Stimulated activated CD4-positive, alpha-beta T cell treated with anti-CD3 and anti-CD28 coated beads, TNF-alpha, amount 100 ng/mL, for 24 hours (primary cell): ENCODE results near the gene ANKEF1.
"Not testable (repeated sequence)": the region's sequence is repeated elsewhere in the genome, so short reads cannot be mapped to it uniquely, and the experiment has no call there.

Source experiments
- DNase-seq, 3 experiments: peaks; one replicate each; pipeline ENCODE4 v3.0.0-alpha.2; 2020; ENCODE audit warnings: low read depth in 3 of 3

Gene ANKEF1

GRCh38 chr20:10034717-10035571 is at the start of gene ANKEF1:
Gene ANKEF1, plus strand, starts transcription at chr20:10034987. Its CDS starts 3,315 bp downstream, at chr20:10038302.
- peak; percentile 16 to 64 (median 54) for DNase-seq

DNA sequence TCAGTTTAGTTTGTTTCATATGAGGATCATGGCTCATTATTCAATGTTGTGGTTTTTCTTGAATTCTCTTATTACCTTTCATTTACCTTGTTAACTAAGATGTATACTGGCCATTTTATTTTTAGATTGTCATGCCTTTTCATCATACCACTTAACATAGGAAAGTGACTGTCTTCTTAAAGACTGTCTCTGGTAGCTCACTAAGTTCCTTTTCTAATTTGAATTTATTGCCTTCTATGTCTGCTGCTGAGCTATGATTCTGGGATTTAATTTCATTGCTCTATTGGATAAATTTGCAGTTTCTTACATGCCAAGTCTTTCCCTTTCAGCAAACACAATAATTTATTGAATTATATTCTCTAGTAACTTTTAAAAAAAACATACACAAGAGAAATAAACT is 49.5 kb upstream of the ANKEF1 start:
- DNase-seq, result no peak

DNA sequence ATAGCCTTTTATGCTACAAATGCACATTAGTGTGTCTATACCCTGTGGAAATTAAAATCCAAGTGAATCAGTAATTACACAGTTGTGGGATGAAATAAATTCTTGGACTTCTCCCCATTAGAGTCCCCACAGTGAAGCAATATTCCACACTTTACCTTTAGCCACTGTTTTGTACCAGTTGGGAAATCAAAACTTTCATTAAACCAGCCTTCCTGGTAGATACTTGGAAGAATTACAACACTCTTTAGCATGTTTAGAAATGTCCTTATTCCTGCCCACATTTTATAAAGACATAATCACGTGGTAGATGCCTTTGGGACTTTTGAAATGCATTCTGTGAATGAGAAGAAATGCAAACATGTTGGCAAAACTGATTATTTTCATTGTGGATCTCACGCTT is 49.0 kb upstream of the ANKEF1 start:
- no peak for DNase-seq

DNA sequence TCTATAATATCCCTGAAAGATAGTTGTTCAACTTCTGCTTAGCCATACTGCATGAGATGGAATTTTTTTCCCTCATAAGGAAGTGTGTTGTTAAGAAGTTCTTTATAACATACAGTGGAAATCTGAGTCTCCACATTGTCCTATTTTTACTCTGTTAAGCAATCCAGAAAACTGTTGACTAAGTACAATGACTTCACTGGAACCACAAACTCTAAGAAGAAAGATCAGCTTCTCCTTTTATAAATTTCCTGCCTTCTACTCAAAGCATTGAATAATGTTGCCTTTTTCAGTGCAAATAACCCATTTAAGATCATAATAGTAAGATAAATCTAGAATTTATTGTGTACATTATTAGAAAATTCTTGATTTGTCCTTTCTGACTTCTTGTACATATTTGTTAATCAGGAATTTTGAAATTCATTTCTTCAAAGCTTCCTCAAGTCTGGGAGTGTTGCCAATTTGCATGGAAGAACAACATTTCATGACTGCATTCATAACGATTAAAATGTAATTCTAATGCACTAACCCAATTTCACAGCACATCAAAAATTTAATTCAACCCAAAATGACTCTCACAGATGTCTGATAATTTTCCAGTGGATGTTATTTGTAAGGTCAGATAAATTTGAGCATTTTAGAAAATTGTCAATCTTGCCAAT is 45.6 kb upstream of the ANKEF1 start:
- DNase-seq, result no peak

DNA sequence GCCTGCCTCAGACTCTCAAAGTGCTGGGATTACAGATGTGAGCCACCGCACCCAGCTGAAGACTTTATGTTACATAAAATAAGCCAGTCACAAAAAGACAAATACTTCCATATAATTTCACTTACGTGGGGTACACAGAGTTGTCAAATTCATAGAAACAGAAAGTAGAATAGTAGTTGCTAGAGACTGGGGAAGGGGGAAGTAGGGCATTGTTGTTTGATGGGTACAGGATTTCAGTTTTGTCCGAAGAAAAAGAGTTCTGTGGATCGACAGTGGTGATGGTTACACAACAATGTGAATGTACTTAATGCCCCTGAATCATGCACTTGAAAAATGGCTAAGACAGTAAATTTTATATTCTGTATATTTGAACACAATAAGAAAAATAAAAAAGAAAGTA is 41.6 kb upstream of the ANKEF1 start:
- DNase-seq, result no peak

DNA sequence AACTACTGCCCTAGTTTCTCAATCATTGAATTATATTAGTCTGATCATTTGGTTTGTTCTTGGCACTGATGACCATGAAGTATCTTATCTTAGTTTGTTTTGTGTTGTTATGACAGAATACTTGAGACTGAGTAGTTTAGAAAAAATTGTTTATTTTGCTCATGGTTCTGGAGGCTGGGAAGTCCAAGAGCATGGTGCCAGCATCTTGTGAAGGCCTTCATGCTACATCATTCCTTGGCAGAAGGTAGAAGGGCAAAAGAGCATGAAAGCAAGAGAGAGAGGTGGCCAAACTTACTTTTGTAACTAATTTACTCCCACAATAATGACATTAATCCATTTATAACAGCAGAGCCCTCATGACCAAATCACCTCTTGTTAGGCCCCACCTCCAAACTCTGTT is 40.1 kb upstream of the ANKEF1 start:
- DNase-seq, result no peak

- DNase-seq, result no peak
Measured at GRCh38 chr20:9995510-9996272, 39.1 kb upstream of the ANKEF1 start.

DNA sequence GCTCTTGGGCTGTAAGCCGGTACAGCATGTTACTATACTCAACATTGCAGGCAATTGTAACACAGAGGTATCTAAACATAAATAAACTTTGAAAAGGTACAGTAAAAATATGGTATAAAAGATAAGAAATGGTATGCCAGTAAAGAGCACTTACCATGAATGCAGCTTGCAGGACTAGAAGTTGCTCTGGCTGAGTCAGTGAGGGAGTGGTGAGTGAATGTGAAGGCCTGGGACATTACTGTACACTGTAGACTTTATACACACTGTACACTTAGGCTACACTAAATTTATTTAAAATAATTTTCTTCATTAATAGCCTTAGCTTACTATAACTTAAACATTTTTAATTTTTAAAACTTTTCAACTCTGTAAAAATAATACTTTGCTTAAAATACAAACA is 37.8 kb upstream of the ANKEF1 start:
- no peak for DNase-seq

GRCh38 chr20:9999645-10000044 is 35.1 kb upstream of the ANKEF1 start:
- no peak for DNase-seq

DNA sequence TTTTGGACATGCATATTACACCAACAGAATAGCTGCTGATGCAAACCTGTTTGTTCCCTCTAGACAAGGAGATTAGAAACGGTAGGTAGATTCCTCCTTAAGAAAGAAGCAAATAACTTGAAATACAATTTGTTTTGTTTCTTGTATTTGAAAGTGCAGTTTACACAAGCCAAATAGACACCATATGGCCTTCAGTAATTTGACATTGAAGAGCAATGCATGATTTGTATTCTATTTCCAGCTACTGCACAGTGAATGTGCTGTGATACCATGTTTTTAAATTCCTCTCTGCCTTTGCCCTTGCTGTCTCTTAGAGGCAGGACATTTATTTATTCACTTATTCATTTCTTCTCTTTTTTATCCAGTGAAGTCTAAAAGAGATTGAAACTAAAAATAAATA is 31.9 kb upstream of the ANKEF1 start:
- no peak for DNase-seq

DNA sequence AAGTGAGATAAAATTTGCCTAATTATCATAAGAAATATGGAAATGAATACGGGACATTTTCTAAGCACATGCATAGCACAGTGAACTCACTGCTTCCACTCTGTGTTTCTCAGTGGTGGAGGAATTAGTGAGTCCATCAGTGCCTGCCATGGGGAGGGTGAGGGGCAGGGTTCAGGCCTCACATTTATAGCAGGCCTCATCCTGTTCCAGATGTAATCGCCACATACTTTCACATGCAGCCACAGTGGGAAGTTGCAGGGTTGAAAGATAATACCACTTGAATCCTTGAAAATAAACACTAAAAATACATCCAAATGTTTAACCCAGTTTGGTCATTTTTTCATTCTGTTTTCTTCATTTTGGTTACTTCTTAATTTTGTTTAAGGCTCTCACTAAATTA is 29.9 kb upstream of the ANKEF1 start:
- no peak for DNase-seq

GRCh38 chr20:10005885-10006284 is 28.9 kb upstream of the ANKEF1 start:
- no peak for DNase-seq

- no peak for DNase-seq
Measured at GRCh38 chr20:10006447-10007090, 28.2 kb upstream of the ANKEF1 start.

DNA sequence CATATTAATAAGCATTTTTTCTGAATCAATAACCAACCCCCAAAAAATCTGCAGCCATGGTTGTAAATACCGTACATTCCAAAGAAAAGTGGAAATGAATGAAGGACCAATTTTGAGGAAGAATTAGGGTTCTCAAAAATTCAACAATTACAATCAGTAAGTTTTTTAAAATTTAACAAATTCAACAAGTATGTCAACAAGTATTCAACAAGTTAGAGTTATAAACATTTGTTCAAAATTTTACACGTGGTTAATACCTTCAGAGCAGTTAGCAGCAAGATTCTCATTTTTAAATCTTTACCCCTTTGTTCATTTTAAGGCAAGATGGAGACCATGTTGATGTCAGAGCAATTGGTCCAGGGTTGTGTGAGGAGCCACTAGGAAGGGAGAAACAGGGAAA is 27.6 kb upstream of the ANKEF1 start:
- DNase-seq, result no peak

- DNase-seq, result no peak
Measured at GRCh38 chr20:10007747-10008146, 27.0 kb upstream of the ANKEF1 start.

GRCh38 chr20:10012464-10012863 is 22.3 kb upstream of the ANKEF1 start:
- no peak for DNase-seq

- DNase-seq, result no peak
Measured at GRCh38 chr20:10014431-10014830, 20.4 kb upstream of the ANKEF1 start.

GRCh38 chr20:10020937-10021336 is 13.8 kb upstream of the ANKEF1 start:
- DNase-seq, result no peak

DNA sequence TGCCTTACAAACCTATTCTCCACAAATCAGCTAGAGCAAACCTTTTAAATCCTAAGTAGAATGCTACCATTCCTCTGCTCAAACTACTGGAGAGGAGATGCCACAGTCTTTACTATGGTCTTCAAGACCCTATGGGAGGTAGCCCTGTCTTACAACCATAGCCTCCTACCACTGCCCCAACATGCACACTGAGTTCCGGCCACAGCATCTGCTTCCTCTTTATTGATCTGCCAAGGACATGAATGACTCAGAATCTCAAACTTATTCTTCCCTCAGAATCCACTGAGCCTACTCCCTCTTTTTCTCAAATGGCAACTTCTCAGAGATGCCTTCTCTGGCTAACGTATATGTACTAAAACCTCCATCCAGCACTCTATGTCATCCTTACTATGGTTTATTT is 12.2 kb upstream of the ANKEF1 start:
- DNase-seq, result no peak

DNA sequence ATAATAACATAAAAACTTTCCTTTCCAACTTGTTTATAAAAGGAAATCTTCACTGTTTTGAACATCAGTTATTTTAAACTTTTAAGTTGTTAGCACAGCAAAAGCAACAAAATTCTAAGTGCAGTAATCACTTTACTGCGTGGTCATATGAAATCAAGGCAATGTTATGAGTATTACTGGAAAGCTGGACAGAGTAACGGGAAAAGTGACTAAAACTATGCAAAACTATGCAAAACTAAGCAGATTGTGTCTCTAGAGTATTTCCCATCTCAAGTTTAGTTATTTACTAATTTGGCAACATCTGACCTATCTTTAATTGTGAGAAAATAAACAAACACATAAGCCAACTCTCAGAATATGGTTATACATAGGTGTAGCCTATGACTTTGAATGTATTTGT is 10.9 kb upstream of the ANKEF1 start:
- no peak for DNase-seq

DNA sequence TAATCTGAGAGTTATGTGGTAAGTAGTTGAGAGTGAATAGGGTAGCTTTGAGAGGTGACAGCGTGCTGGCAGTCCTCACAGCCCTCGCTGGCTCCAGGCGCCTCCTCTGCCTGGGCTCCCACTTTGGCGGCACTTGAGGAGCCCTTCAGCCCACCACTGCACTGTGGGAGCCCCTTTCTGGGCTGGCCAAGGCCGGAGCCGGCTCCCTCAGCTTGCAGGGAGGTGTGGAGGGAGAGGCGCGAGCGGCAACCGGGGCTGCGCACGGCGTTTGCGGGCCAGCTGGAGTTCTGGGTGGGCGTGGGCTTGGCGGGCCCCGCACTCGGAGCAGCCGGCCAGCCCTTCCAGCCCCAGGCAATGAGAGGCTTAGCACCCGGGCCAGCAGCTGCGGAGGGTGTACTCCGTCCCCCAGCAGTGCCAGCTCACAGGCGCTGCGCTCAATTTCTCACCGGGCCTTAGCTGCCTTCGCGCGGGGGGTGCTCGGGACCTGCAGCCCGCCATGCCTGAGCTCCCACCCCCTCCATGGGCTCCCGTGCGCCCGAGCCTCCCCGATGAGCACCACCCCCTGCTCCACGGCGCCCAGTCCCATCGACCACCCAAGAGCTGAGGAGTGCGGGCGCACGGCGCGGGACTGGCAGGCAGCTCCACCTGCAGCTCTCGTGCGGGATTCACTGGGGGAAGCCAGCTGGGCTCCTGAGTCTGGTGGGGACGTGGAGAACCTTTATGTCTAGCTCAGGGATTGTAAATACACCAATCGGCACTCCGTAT is 3.2 kb upstream of the ANKEF1 start:
- not testable (repeated sequence) for DNase-seq
